D721Med (cell line): ENCODE data around the gene AHSG.

Experiments
- DNase-seq: peaks from one replicate; pipeline ENCODE4 v3.0.0; 2011; ENCODE audit warnings: low spot score; ENCODE audit not compliant: insufficient read length
- FAIRE-seq: peaks from 2 replicates; lab custom pipeline; 2011; peaks lifted over from hg19 to GRCh38; lab: Jason Lieb, UNC
- TF ChIP-seq, protein P1 (sequence below): IDR thresholded peaks from 2 replicates; pipeline ENCODE4 v1.5.1; 2012; ENCODE audit warnings: mild to moderate bottlenecking, control low read depth; ENCODE audit not compliant: insufficient read depth; ENCODE audit errors: missing control alignments

Gene AHSG

DNA sequence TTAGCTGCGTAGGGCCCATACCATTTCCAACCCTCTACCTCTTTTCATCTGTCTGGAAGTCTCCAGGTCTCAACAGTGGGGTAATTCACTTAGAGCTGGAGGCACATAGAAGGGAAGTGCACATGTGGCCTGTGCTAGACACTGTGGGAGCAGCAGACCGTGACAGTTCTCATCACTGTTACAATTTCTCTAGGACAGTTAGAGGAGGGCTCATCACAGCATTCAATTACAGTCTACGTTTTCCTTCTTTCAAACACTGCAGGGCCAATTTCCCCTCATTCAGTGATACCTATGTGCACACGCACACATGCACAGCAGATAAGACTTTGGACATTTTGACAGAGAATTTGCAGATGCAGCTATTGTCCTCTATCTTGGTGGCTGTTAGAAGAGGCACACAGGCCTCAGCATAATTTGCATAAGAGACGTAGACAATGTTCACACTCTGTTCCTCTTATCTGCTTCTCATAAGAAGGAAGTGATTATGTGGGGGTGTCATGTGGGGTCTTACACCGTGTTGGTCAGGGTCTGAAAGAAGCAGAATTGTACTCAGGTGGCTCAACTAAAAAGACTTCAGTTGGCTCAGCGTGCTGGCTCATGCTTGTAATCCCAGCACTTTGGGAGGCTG lies 40.3 kb downstream of the AHSG start:
- FAIRE-seq: no peak
- no peak for DNase-seq
- TF ChIP-seq, protein P1, sequence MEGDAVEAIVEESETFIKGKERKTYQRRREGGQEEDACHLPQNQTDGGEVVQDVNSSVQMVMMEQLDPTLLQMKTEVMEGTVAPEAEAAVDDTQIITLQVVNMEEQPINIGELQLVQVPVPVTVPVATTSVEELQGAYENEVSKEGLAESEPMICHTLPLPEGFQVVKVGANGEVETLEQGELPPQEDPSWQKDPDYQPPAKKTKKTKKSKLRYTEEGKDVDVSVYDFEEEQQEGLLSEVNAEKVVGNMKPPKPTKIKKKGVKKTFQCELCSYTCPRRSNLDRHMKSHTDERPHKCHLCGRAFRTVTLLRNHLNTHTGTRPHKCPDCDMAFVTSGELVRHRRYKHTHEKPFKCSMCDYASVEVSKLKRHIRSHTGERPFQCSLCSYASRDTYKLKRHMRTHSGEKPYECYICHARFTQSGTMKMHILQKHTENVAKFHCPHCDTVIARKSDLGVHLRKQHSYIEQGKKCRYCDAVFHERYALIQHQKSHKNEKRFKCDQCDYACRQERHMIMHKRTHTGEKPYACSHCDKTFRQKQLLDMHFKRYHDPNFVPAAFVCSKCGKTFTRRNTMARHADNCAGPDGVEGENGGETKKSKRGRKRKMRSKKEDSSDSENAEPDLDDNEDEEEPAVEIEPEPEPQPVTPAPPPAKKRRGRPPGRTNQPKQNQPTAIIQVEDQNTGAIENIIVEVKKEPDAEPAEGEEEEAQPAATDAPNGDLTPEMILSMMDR: no peak

DNA sequence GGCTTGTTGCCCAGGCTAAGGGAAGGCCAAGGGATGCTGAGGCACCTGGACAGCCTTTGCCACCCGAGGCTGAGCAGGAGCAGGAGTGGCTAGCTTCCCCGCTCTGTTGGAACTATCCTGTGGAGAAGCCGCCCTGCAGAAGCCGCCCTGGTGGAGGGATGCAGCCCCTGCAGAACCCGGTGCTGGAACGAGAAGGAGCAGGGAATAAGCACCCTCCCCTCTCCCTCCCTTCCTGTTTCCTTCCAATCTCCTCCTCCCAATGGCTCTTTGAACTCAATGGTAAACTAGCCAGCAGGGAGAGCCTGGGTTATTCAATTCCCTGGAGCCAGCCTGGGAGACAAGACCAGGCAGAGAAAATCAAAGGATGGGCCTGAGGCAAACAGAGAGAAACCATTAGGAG lies 41.1 kb downstream of the AHSG start:
- TF ChIP-seq, protein P1: no peak
- no peak for DNase-seq
- FAIRE-seq: no peak

DNA sequence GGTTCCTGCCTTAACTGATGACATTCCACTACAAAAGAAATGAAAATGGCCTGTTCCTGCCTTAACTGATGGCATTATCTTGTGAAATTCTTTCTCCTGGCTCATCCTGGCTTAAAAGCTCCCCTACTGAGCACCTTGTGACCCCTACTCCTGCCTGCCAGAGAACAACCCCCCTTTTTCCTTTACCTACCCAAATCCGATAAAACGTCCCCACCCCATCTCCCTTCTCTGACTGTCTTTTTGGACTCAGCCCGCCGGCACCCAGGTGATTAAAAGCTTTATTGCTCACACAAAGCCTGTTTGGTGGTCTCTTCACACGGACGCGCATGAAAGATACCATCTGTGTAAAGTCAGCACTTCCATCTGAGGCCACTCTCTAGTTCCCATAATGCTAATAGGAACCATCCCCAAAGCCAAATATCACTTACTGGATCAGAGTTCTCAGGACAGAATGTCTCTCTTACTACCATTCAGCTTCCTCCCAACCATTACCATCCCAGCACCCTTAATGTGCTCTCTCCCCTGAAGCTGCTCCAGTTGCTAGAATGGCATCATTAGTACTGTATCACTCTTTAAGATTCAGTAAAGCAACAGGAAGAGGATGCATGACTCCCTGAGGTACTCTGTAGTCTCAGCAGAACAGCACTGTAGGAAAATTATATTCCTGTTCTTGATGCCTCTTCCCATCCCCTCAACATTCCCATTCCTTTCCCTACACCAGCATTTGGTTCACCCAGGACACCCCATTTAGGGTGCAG lies 50.7 kb downstream of the AHSG start:
- no peak for FAIRE-seq

GRCh38 chr3:186664119-186664495 lies 51.2 kb downstream of the AHSG start:
- DNase-seq: no peak
- TF ChIP-seq, protein P1: no peak
- no peak for FAIRE-seq

More for the DNA sequence above, 50.7 kb downstream of the AHSG start:
- DNase-seq: no peak
- TF ChIP-seq, protein P1: no peak

DNA sequence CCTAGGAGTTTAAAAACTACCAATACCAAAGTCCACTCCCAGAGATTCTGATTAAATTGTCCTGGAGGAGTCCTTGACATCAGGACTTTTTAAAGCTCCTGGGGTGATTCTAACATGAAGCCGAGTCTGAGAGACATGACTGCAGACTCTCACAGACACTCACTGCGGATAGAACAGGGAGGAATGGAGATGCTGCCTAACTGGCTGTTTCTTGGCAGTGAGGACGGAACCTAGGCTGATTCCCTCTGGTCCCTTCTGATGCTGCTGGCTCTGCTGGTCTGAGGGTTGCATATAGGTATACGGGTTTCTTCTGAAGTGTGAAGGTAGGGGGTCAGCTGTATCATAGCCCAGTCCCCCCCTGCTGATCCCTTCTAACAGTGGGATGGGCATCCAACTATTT lies 51.6 kb downstream of the AHSG start:
- FAIRE-seq (no peak), DNase-seq (no peak)
- TF ChIP-seq, protein P1: no peak

DNA sequence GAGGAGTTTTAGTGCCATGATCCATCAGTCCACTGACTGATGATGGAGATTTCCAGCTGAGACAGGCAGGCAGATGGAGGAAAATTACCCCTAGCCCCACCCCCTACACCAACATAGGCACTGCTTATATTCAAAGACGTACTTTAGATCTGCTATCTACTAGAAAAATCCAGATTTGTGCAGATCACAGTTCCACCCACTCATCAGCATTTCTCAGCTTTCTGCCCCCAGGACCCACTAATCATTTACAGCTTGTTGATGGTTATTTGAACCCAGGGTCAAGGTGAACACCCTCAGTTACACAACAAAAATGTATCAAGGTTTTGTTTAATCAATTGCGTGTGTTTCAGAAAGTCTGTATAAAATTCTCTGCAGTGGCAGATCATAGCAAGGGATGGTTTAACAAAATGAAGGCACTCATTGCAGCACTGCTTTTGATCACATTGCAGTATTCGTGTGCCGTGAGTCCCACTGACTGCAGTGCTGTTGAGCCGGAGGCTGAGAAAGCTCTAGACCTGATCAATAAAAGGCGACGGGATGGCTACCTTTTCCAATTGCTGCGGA lies 52.8 kb downstream of the AHSG start, which contains the start of gene HRG:
Gene HRG, plus strand, starts transcription at position 390 of the 564 bp plus-strand sequence. Its CDS starts 18 bp downstream, at position 408.
- FAIRE-seq (no peak), DNase-seq (no peak)
- TF ChIP-seq, protein P1: no peak
